ENCODE measurements around the gene MAP3K2.

Gene MAP3K2

DNA sequence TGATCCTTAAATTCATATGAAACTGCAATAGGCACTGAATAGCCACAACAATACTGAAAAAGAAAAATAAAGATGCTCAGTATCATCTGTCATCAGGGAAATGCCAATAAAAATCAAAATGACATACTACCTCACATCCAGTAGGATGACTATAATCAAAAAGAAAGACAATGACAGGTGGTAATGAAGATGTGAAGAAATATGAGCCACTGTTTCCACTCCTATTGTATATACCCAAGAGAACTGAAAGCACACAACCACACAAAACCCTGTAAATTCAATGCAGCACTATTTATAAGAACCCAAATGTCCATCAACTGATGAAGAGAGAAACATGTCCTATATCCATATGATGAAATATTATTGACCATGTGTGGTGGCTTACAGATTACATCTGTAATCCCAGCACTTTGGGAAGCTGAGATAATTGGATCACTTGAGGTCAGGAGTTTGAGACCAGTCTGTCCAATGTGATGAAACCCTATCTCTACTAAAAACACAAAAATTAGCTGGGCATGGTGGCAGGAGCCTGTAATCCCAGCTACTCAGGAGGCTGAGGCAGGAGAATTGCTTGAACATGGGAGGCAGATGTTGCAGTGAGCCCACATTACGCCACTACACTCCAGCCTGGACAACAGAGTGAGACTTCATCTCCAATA is 39.9 kb downstream of the MAP3K2 start:
- no peak for DNase-seq

DNA sequence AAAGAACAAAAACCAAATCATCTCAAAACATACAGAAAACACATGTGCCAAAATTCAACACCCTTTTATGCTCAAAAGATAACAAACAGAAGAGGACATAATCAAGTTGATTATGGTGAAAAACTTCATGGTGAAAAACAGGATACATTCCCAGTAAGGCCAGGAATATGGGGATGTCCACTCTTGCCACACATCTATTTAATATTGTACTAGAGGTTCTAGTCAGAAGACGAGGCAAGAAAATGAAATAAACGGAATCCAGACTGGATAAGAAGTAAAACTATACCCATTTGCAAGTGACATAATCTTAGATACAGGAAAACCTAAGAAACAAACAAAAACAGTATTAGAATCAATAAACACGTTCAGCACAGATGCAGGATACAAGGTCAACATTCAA is 40.8 kb downstream of the MAP3K2 start:
- no peak for DNase-seq

DNA sequence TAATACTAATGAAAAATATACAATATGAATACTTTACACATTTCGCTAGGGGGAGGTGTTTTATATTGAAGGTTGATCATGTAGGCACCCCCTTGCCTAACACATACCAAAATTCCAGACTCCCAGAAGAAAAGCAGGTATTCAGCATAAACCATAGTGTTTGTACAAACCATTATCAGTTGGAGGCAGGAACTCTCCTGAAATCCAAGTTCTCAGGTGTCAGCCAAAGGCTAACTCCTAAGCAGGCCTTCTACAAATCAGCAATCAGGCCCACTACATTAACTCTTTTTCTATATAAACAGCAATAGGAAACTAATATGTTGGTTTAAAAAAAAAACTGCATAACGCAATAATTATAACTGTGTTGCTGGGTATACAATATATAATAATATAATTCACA is 44.5 kb downstream of the MAP3K2 start:
- DNase-seq = no peak

DNA sequence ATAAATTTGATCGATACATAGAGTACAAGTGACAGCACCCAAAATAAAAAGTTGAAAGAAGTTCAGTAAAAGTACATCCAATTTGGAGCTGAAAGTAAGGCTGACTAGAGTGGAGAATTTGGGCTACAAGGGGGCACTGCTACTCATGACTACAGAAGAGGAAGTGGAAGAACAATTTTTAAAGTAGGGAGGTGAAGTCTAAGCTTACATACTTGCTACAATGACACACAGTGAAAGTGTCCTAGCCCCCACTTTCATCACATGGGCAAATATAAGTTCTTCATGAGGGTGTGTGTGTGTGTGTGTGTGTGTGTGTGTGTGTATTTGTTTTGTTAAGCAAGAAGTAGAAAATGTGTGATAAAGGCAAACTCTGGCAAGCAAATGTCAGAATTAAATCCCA is 45.7 kb downstream of the MAP3K2 start:
- DNase-seq = no peak

DNA sequence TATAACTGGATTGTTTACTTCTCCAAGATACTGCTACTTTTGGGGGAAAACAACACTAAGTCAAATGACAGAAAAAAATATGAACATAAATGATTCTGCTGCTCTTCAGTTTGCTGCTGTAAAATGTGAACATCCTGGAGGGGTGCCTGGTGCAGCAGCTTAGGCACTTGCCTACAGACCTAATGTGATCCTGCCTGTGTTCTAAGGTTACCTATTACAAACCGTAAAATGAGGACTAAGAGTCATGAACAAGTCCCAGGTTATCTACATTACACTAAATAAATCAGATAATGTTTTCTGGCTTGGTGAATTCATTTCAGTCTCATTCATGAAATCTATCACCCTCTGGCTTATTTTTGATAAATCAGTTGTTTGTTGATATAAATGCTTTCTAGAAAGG is 55.4 kb downstream of the MAP3K2 start:
- no peak for DNase-seq

DNA sequence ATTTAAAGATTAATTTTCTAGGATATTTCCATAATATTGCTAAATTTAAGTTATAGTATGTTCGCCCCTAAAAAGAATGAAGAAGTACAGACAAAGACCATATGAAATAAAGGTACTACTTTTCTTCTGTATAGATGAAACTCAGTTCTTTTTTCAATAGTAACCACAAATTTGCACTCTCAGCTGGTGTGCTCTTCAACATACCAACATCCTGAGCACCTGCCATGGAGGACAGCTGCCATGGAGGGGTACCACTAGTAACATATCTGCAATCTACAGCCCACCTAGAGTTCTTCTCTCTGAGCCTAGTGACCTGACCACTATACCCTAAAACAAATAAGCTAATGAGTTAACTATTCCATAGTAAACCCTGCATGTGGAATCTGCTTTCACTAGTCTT is 57.0 kb downstream of the MAP3K2 start:
- no peak for DNase-seq

DNA sequence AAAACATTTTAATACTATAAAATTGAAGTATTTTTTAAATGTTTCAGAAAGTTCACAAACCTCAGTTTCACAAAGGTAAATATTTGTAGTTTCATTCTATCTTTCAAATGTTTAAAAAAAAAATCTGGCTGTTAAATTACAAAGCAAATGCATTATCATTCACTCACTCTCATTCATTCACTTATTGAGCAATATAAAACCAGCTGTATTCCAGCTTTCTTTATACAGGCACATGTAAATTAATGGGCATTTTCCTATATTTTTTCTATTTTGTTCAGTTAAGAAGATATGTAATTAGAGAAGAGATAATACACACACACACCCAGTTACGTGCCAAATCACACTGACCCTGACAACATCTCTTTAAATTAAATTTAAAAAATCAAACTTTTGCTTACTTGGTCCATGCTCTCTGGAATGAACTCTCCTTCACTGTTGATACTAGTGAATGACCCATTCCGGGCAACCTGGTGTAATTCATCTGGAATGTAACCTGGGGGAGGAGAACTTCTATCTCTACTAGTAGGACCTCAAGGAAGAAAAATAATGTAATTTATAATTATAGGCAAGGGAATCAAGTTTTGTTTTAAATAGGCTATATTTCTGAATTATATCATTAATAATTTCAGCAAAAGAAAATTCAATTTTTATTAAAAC is 61.4 kb downstream of the MAP3K2 start:
- DNase-seq = no peak

DNA sequence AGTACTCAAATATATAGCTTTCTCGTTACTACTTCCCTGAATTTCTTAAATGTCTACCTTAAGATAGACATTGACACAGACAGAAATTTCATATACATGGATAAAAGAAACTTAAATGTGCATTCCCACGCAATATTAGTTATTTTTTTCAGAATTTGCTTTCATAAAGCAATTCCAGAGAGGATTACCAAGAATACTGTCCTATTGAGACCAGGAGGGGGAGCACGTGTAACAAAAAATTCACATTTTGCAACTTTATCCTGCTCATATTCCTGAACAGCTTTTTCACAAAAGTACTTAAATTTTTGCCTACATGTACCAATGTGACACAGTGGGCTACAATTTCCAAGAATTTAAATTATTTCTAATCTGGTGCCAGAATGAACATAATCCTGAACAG is 63.1 kb downstream of the MAP3K2 start:
- DNase-seq = peak; percentile 17

DNA sequence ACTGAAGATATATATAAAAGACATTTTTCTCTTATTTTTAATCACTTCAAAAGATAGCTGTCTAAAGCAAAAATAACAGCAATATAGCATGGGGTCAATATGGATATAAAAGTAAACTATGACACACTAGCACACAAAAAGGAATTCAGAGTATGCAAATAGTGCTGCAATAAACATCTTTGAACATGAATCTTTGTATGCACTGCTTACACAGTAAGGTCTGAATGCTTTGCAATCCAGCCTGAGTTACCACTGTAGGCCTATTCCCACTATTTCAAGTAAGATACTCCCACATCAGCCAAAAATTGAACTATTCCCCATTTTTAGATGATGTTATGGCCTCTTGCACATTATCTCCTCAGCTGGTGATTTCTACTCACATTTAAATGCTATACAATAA is 66.5 kb downstream of the MAP3K2 start:
- no peak for DNase-seq

DNA sequence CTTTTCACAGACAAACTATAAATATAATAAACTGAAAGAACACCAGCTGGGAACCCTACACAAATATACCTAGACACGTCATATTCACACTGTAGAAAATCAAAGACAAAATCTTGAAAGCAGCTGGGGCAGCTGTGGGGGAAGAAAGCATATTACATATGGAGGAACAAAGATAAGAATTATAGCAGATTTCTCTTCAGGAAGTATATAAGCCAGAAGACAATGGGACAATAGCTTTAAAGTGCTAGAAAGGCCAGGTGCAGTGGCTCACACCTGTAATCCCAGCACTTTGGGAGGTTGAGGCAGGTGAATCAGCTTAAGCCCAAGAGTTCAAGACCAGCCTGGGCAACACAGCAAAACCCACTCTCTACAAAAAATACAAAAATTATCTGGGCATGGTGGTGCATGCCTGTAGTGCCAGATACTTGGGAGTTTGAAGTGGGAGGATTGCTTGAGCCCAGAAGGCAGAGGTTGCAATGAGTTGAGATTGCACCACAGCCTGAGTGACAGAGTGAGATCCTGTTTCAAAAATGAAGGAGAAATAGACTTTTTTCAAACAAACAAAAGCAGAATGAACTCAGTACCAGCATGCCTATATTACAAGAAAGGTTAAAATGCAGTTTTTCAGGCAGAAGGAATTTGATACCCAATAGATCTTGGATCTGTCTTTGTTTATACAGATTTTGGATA is 67.0 kb downstream of the MAP3K2 start:
- no peak for DNase-seq

DNA sequence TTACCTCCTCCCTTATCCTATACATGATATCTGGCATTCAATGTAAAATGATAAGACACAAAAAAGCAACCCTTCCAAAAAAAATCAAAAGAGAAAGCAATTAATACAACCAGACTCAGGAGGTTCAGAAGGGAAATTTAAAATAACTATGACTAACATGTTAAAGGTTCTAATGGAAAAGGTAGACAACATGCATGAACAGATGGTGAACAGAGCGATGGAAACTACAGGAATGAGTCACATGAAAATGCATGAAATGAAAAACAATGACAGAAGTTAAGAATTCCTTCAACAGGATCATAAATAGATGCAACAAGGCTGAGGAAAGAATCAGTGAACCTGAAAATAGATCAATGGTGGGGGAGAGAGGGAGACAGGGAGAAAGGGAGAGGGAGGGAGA is 67.7 kb downstream of the MAP3K2 start:
- peak; percentile 8 for DNase-seq

DNA sequence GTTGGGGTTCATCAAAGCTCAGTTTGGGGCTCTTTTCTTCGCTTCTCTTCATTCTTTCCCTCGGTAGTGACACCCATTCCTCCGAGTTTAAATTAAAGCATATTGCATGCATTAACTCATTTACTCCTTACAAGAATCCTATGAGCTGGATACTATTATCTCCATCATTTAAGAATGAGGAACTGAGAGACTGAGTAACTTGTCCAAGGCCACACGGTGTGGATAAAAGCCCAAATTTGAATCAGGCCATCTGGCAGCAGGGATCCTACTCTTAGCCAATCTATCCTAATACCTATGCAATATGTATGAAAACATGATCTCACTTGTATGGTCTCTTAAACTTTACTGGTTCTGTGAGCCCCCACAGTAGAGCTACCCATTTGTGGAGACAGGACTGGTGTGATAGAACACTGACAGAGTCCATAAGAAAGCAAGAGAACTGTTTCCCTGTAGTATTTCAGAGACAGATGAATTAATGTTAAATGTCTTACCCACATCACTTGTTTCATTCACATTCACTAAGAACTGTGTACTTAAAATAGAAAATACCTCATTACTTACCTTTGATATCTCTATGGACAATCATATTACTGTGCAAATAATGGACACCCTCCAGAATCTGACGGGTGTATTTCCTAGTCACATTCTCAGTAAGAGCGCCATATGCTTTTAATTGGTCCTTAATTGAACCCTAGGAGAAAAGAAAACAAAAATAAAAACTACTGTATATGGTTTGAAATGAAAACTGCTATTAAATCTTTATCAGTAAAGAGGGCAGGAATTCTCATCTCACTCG is 73.4 kb downstream of the MAP3K2 start:
- DNase-seq = peak; percentile 13

DNA sequence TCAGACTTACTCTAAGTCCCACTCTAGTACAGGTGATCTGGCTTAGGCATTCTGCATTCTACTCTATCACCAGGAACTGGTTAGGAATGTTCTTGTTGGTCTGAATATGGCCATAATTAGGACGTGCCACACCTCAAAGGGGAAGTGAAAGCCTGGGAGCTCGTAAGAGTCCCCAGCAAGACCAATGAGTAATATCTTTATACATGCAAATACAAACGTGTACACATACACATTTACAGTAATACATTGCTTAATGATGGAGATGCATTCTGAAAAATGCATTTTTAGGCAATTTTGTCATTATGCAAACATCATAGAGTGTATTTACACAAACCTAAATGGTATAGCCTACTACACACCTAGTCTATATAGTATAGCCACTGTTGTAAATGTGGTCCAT is 74.4 kb downstream of the MAP3K2 start:
- DNase-seq = no peak

DNA sequence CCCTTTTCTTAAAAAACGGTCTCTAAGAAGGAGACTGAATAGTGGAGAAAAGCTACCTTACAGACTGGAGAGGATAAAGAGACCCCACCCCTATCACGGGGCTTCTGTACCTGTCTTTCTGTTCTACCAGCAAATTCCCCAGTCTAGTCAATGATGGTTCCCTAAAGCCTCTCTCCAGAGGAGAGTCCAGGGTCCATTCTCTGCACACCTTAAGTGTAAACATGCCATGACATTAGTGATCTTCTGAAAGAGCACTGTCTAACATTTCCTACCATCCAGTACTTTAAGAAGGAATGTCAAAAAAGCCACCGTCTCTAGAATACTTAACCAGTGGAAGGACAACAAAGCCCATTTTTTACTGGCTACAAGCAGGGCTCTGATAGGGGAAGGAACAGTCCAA is 76.8 kb downstream of the MAP3K2 start:
- no peak for DNase-seq

DNA sequence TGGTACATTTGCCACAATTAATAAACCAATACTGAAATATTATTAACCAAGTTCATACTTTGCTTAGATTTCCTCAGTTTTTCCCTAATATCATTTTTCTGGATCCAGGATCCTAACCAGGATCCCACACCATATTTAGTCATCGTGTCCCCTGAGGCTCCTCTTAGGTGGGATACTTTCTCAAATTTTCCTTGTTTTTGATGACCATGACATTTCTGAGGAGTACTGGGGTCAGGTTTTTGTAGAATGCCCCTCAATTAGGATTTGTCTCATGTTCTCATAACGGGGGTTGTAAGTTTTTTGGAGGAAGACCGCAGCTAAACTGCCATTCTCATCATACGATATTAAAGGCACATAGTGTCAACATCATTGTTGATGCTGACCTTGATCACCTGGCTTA is 78.3 kb downstream of the MAP3K2 start:
- no peak for DNase-seq

DNA sequence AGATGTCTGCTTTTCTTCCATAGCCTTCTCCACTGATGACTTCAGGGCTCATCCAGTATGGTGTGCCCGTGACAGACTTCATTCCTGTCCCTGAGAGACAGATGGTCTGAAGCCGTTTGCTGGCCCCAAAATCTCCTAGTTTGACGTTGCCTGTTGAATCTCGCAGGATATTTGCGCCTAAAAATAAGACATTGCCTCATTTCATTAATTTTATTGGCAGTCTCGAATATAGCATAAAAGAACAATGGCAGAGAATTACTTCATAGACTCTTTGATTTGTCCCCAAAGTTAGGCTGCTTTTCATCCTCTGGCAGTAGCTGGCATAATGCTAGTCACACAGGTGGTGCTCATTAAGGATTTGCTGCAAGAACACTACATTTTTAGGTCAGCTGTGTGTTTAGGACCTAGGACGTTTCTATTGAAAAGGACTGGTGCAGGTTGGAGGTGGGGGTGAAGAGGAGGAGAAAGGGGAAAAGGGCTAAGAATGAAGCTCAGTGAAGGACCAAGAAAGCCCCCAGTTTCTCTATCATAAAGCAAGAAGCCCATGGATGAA is 79.1 kb downstream of the MAP3K2 start:
- peak; percentile 60 for DNase-seq

DNA sequence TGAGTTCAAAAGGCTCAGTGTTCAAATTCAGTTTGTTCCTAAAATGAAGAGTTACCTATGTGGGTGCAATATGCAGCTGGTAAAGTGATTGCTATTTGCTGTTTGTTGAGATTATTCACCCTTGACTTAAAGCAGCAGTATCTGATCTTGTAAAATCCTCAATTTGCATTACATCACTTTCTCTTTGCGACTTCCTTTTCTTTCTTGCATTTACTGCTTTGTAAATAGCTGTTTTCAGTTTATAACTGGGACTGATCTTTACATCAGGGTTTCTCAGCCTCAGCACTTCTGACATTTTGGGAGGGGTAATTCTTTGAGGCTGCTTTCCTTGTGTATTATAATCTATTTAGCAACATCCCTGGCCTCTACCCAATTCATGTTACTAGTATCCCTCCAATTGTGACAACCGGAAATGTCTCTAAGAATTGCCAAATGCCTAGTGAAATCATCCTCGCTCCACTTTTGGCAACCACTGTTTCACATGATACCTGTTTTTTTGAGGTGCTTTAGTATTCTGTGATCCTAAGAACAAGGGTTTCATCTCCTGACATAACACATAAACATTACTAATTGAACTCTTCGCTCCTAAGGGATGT is 81.7 kb downstream of the MAP3K2 start:
- DNase-seq = no peak

DNA sequence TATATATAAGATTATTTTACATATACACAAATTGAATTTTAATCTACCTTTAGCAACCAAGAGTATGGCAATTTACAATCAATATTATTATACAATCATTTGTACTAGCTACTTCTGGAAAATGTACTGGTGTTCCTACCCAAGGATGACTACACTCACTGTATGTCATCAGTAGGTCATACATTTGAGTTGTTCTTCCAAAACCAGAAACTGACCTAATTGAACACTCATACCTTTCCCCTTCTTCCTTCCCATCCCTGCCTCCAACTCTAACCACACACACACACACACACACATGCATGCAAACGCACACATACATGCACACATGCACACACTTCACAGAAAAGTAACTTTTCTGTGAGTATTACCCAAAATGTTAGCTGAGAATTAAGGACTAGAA is 85.6 kb downstream of the MAP3K2 start:
- DNase-seq = no peak

DNA sequence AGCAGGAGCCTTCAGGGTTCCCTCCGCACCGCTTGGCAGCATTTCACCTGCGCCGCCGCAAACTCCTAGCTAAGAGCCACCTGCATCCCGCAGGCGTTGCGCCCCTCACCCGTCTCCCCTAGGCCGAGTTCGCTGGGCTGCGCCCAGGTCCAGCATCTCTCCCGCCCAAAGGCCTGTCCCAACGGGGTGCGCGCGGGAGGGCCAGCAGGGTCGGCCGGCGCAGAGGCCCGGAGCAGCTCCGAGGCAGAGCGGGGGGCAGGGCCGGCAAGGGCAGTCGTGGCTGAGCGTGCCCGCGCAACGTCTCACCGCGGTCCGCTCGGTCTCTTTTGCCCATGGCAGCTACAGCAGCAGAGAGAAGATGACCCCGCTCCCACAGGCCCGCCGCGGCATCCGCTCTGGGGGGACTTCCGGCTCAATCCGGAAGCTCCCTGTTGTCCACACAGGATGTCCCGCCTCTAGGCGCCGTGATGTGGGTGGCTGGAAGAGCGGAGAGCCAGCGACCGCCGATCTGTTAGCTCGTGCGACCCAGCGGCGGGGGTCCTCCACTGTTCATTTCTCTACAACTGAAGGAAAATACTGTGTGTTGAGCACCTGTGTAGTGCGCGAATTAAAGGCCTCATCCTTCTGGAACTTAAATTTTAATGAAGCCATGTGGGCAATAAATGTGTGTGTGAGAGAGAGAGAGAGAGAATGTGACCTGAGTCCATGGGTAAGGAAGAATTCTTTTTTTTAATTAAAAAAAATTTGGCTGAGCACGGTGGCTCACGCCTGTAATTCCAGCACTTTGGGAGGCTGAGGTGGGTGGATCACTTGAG is 93.8 kb downstream of the MAP3K2 start, which contains the start of gene ERCC3:
Gene ERCC3, minus strand, starts transcription at position 397 of the 815 bp plus-strand sequence. Its CDS starts 63 bp downstream, at position 334.
- peak; percentile 35 for DNase-seq

DNA sequence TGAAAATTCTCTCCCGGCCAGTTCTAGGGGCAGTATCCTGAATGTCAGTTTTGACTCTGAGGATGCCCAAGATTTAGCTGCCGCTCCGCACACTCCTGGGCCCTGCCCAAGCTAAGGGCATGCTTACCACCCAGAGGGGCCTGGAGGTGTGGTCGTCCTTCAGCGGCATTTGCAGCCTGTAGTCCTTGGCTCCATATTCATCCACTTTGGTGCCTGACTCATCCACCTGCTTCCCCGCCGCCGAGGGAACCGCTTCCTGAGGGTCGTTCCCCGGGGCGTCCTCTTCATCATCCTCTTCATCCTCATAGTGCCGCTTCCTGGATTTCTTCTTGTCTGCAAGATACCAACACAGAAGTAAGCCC is 94.4 kb downstream of the MAP3K2 start:
- DNase-seq = no peak

DNA sequence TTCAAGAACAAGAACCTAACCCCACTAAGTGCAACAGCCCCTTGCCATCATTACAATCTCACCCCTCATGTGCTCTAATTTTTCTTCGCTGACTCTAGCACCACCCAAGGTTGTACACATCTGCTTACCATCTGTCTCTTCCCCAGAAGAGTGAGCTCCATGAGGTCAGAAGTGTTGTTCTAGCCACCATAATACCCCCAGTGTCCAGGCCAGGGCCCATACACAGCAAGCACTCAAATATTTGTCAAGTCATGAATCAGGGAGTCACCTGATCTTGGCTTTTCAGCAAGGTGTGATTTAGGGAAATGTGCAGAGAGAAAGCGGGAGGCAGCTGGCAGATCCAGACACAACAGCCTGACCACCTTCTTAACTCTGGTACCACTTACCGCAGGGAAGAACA is 99.5 kb downstream of the MAP3K2 start:
- DNase-seq = no peak

DNA sequence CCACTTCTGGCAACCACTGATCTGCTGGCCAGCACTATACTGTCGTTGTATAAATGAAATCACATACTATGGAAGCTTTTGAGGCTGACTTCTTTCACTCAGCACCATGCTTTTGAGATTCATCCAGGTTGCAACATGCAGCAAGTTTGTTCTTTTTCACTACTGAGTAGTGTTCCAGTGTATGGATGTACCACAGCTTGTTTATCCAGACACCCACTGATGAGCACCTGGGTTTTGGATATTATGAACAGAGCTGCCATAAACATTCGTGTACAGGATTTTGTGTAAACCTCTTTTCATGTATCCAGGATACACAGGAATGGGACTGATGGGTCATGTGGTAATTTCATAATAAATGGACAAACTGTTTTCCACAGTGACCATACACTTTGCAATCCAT is 104.5 kb downstream of the MAP3K2 start:
- DNase-seq = no peak

Data from DMS 273 treated with DMSO at 0.1 percent for 48 hours (cell line).